ENCODE data around the gene EXD3.
"Not testable (repeated sequence)": the region's sequence is repeated elsewhere in the genome, so short reads cannot be mapped to it uniquely, and the experiment has no call there.

Gene EXD3

GRCh38 chr9:137339908-137340462, 83.0 kb downstream of the EXD3 start:
- not testable (repeated sequence) for DNase-seq (ENCODE audit: low read depth)

DNA sequence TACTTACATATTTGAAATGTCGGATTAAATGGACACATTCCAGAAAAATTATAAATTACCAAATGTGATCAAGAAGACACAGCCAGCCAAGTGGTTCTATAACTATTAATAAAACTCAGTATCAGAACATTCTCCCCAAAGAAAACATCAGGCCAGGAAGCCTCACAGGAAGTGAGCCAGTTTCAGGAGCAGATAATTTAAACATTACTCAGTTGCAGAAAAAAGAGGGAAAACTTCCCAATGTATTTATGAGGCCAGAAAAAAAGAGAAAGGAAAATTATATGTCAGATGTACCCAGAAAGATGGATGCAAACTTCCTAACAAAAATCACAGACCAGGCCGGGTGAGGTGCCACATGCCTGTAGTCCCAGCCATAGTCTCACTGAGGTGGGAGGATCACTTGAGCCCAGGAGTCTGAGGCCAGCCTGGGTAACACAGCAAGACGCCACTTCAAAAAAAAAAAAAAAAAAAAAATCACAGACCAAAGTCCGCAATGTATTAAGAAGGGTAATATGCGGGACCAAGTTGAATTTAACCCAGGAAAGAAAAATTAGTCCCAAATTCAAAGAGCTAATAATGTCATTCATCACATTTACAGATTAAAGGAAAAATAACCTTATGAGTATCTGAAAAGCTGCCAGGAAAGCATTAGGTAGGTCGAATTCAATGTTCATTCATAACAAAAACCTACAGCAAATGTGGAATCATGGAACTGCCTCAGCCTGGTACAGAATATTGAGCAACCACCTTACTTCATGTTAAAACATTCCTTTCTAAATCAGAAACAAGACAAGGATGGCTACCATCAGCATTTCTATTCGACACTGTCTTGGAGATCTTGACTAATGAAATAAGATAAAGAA, 83.7 kb downstream of the EXD3 start:
- DNase-seq (ENCODE audit: low read depth), result no peak

- no peak for DNase-seq (ENCODE audit: low read depth)
These were observed 86.2 kb downstream of the EXD3 start for GRCh38 chr9:137336735-137337134.

- no peak for DNase-seq (ENCODE audit: low read depth)
These were observed 89.8 kb downstream of the EXD3 start for GRCh38 chr9:137333016-137333671.

GRCh38 chr9:137331929-137332328, 91.0 kb downstream of the EXD3 start:
- no peak for DNase-seq (ENCODE audit: low read depth)

DNA sequence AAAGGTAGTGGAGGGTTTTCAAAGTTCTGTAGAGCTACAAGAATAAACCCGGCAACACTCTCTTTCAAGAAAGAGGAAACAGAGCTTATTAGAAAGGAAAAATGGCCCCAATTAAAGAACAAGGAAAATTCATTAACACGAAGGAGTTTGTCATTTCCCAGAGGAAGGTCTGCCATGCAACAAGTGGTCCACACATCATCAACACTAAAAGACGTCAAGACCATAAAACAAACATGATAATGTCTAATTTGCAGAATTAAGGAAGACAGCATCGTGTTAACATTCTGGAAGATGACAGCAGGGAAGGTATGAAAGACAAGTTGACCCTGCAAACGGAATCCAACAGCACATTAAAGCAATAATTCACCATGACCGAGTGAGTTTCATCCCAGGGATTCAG, 92.3 kb downstream of the EXD3 start:
- no peak for DNase-seq (ENCODE audit: low read depth)

DNA sequence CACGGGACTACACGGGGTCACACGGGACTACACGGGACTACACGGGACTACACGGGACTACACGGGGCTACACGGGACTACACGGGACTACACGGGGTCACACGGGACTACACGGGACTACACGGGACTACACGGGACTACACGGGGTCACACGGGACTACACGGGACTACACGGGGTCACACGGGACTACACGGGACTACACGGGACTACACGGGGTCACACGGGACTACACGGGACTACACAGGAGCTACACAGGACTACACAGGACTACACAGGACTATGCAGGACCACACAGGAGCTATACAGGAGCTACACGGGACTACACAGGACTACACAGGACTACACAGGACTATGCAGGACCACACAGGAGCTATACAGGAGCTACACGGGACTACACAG, 93.4 kb downstream of the EXD3 start:
- DNase-seq (ENCODE audit: low read depth), result not testable (repeated sequence)

GRCh38 chr9:137327641-137328550, 95.1 kb downstream of the EXD3 start:
- not testable (repeated sequence) for DNase-seq (ENCODE audit: low read depth)

GRCh38 chr9:137326445-137327065, 96.4 kb downstream of the EXD3 start:
- no peak for DNase-seq (ENCODE audit: low read depth)

GRCh38 chr9:137325799-137326198, 97.2 kb downstream of the EXD3 start:
- no peak for DNase-seq (ENCODE audit: low read depth)

GRCh38 chr9:137325124-137325523, 97.8 kb downstream of the EXD3 start:
- DNase-seq (ENCODE audit: low read depth), result no peak

DNA sequence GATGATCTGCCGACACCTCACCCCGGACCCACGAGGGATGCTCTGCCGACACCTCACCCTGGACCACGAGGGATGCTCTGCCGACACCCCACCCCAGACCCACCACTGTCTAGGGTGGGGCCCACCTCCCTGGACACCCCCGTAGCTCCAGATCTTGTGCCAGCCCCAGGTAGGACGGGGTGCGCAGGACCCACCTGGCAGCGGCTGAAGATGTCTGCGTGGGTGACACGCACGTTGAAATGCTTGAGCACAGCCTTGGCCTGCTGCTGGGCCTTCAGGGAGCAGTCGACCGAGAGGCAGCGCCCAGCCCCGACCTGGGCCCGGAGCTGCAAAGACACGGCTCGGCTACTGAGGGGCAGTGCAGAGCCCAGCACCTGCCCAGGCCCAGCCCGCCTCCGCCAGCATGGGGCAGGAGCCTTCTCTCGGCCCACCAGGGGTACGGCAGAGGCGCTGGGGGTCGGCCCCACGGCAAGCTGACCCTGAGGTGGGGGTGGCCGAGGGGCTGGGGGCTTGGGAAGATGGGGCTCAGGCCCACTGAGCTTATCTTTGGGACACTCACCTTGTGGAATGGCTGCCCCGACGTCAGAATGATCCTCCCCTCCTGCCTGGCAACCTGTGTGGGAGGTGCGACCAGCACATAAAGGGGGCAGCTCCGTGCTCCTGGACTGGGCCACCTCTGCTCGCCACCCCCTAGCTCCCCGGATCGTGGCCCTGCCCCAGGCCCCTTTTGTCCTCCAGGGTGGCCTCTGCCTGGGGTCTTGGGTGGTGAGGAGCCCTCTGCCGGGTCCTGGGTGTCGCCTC, 99.2 kb downstream of the EXD3 start:
- no peak for DNase-seq (ENCODE audit: low read depth)

DNA sequence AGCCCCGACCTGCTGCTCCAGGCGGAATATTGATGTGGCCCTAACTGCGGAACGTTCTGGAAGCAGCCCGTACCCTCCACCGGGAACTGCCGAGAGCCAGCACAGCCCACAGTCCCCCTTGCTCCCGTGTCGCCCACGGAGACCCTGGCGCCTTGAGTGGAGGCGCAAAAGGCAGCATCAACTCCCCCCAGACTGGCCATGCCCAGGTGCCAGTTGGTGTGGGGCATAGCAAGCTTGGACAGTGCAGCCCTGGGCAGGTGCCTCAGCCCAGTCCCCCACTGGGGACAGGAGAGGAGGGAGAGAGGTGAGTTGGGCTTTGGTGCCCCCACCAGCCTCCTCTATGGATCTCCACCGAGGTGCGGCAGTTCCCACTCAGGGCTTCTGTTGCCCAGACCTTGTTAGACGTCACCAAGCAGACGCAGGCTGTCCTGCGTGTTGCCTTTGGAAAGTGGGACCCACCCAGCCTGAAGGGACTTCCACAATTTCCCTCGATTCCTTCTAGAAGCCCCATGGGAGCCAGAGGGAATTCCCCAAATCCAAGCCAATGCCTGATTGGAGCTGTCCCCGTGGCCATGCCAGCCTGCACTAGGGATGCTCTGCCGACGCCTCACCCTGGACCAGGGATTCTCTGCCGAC, 101.1 kb downstream of the EXD3 start:
- DNase-seq (ENCODE audit: low read depth), result no peak

DNA sequence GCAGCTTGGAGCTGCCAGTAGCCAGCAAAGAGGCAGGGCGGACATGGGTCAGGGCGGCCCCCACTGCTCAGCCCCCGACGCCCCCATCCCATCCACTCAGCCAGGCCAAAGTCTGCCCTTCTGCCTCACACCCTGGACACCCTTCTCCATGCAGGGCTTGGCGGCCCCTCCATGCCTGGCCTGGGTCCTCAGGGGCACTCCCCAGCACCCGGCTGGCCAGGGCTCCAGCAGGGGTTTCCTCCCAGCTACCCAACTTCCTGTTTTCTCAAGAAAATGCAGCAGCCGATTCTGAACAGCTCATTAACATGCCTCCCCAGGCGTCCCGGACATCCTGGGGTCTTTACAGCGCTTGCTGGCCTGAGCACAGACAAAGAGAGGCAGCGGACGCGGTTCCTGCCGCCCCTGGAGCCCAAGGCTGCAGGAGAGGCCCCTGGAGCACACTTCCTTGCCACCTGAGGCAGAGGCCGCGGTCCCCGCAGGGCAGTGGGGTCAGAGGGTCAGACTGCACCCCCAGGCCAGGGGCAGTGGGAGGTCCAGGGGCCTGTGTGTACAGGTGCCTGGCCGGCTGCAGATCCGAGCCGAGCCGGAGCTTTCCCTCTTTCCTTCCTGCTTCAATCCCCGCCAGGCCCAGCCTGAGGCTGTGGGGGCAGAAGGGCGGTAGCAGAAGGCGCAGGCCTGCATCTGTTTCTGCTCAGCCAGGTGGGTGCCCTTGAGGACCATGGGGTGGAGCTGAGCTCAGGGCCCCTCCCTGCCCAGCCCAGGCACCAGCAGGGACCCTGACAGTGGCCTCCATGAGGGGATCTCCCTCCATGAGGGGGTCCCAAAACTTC, 102.2 kb downstream of the EXD3 start:
- DNase-seq (ENCODE audit: low read depth), result no peak

- DNase-seq (ENCODE audit: low read depth), result no peak
These were observed 103.0 kb downstream of the EXD3 start for GRCh38 chr9:137319739-137320551.

- DNase-seq (ENCODE audit: low read depth), result no peak
These were observed 103.8 kb downstream of the EXD3 start for GRCh38 chr9:137319011-137319738.

DNA sequence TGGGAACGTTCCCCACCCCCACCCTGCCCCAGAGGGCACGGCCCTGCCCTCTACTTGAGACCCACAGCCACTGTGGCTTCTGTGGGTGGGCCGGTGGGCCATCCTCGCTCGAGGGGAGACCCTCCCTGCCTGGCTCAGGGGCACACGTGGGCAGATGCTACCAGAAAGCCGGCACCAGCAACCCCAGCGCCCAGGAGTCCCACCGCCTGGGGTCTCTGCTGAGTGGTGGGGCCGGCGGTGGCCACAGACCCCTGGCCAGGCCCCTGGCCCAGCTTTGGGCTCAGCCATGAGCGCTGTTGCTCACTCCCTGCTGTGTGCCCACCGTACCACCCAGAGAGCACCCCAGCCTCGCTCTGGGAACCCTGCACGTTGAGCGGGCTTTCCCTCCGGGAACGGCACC, 104.4 kb downstream of the EXD3 start:
- no peak for DNase-seq (ENCODE audit: low read depth)
